HT1080 (cell line): ENCODE data around the gene LRRC4C. TPM values are rescaled to one million over a fixed set of nuclear protein-coding genes. Genes with fewer than 3 reads are reported as not detected.

Experiments used
- DNase-seq: peaks from one replicate; pipeline ENCODE4 v3.0.0-alpha.2; 2015; ENCODE audit warnings: low read depth
- total RNA-seq: library from RNA; depleted of rRNA; stranded (reverse); fragments of >200 nt; shearing (Covaris generic); gene quantifications from 2 replicates; pipeline ENCODE4 v1.2.3, GENCODE V29; 2014

LRRC4C gene
- total RNA-seq, 1 experiment from 2014 or later: not detected

GRCh38 chr11:40387240-40387980 lies 1072.0 kb downstream of the LRRC4C start:
- DNase-seq: no peak

- DNase-seq: peak; percentile 43
These were observed 1074.5 kb downstream of the LRRC4C start for GRCh38 chr11:40384991-40385390.

DNA sequence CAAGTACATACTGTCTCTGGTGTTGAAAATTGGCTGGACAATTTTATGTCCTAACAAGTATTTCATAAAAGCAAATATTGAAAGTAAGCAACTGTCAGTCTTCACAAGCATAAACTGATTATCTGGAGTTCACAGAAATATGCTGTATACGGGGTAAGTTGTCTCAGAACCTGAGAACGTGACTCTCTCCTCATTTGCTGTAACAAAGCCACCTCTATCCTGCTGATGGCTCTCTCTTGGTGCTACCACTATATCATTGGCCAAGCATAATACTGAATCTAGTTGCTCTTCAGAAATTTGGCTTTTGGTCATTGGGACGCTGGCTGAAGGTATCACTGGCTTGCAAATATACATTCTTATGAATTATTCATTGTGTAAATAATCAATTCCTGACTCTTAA lies 1078.0 kb downstream of the LRRC4C start:
- no peak for DNase-seq

- DNase-seq: no peak
These were observed 1078.6 kb downstream of the LRRC4C start for GRCh38 chr11:40380835-40381234.

- DNase-seq: no peak
These were observed 1083.1 kb downstream of the LRRC4C start for GRCh38 chr11:40376331-40376730.

DNA sequence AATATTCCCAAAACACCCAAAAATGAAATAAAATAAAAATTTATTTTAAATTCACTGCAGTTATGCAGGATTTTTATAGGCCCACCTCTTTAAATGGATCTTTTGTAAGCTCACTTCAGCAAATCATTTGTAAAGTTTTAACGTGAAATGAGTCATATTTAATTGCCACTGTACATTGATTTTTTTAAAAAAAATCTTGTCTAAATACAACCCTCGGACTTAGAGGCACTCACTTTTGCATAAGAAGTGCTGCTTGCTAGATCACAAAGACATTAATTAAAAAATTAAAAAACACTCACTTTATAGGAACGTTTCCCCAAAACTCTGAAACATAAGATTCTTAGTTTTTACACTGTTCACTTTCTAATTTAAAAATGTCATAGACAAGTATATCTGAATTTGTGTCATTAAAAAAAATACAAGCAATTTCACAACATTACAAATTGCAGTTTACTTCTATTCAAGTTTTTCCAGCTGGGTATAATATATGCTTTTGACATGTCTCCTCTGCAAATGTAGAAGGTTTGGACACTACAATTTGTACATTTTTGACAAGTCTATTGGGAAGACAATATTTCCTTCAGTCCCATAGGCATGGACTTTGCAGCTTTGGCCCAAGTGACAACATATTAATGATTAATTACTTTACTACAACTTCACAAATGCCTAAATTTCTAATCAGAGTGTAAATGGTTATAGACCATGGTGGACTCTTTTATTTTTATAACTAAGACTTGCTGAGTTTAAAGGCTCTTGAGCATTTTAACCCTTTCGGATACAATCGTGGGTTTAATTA lies 1088.4 kb downstream of the LRRC4C start:
- no peak for DNase-seq

GRCh38 chr11:40360206-40360798 lies 1099.2 kb downstream of the LRRC4C start:
- no peak for DNase-seq

DNA sequence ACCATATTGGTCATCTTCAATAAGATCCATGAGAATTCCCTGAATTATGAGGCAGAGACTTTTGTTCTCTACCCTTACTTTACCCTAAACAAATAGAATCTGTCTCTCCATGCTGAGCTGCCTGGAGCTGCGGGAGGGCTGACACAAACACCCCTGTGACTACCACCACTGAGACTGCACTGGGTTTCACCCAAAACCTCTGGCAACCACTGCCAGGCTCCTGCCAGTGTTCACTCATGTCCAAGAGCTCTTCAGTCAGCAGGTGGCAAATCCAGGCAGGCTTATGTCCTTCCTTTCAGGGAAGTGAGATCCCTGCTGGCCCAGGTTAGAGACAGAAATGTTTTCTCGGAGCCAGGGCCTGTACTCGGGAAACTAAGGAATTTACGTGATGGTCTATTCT lies 1105.3 kb downstream of the LRRC4C start:
- DNase-seq: no peak

GRCh38 chr11:40340911-40341310 lies 1118.5 kb downstream of the LRRC4C start:
- DNase-seq: no peak

GRCh38 chr11:40338739-40339138 lies 1120.7 kb downstream of the LRRC4C start:
- peak; percentile 84 for DNase-seq

- no peak for DNase-seq
These were observed 1121.4 kb downstream of the LRRC4C start for GRCh38 chr11:40338062-40338461.

- no peak for DNase-seq
These were observed 1122.3 kb downstream of the LRRC4C start for GRCh38 chr11:40337118-40337517.

GRCh38 chr11:40328890-40329614 lies 1130.4 kb downstream of the LRRC4C start:
- peak; percentile 99 for DNase-seq

- no peak for DNase-seq
These were observed 1136.2 kb downstream of the LRRC4C start for GRCh38 chr11:40323241-40323640.

- DNase-seq: no peak
These were observed 1137.9 kb downstream of the LRRC4C start for GRCh38 chr11:40321537-40321936.

GRCh38 chr11:40316171-40316570 lies 1143.3 kb downstream of the LRRC4C start:
- DNase-seq: no peak

DNA sequence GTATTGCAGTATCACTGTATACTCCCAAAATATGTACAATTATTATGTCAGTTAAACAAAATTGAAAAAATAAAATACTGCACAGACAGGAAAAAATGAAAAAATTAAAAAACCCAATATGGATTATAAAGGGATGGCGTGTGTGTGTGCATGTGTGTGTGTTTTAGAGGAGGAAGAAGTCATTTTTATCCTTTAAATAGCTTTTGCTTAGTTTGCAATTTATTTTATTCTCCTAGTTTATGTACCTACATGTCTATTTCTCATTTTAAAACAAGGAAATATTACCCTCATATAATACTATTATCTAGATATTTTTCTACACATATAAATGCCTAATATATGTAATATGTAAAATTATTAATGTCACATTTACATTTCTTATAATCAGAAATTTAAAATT lies 1144.3 kb downstream of the LRRC4C start:
- DNase-seq: no peak

GRCh38 chr11:40314327-40314726 lies 1145.1 kb downstream of the LRRC4C start:
- DNase-seq: no peak

- peak; percentile 59 for DNase-seq
These were observed 1152.4 kb downstream of the LRRC4C start for GRCh38 chr11:40306938-40307548.

DNA sequence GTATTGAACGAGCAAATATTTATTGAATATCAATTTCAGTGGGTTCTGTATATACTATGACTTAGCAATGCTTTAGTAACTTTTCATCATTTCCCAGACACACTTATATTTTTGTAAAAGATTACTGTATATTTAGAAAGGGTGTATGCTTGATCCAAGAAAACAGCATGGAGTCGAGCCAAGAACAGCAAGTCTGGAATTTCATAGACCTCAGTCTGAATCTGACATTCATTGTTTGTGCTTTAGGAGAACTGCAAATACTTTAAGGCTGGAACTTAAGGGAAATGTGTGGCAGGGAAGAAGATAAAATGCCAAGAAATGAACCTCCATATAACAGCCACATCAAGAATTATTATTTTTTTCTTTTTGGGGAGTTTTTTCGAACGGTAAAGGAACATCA lies 1156.8 kb downstream of the LRRC4C start:
- DNase-seq: no peak

DNA sequence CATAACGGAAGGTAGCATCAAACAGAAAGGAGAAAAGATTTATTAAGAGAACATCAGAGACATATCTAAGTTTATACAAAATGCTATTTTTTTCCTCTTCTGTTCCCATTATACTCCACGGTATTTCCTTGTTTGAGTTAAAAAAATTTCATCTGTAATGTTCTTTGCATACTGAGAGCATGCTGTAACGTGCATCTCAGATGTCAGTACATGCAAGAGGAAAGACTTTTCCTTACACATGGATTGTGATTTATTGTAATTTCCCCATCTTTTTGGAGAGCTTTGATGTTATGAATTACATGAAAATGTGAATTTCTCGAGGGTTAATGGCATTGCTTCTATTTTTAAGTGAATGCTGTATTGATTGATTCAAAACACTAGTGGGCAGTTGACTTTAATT lies 1164.0 kb downstream of the LRRC4C start:
- no peak for DNase-seq
